B cell (primary cell): Measurements from ENCODE around the gene TRPM2.

Experiments
- EZH2 ChIP-seq: IDR thresholded peaks from 2 replicates; pipeline ENCODE4 v1.6.1; 2012; ENCODE audit warnings: borderline replicate concordance, low read depth, mild to moderate bottlenecking, moderate library complexity, low read length; ENCODE audit not compliant: insufficient read depth, poor library complexity, severe bottlenecking
- TF ChIP-seq, protein P1 (sequence below): fragments of 200-600 bp; IDR thresholded peaks from one replicate; pipeline ENCODE4 v1.8.0; 2022; ENCODE audit warnings: antibody characterized with exemption, mild to moderate bottlenecking

DNA sequence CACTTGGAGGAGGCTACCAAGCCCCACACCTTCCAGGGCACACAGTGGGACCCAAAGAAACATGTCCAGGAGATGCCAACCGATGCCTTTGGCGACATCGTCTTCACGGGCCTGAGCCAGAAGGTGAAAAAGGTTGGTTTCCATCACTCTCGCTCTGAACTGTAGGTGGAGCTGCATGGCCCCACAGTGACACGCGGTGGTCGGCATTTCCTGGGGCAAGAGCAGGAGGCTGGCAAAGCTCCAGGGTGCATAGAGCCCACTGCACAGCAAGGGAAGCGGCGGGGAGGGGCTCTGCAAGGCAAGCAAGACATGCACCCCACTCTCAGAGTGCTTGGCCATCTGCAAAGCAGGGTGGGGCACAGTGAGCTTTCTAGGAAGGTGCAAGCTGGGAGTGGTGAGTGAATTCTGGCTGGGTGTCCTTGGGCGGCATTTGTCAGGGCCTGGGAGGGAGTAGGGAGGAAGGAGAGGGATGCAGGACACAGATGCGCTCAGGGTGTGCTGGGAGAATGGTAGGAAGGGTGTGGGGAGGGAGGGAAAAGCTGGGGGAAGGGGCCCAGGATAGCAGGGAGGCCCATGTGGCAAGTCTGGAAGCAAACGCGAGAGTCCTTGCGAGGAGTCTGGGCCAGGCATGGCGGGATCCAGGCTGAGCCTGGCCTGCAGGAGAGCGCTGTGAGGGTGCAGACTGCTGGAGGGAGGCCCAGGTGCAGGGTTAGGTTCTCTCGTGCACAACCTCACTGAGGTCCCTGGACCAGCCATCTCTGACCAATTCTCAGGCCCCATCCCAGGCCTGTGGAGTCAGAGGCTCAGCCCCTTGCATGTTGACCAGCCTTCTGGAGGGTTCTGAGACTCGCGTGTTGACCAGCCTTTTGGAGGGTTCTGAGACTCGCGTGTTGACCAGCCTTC is 11.0 kb downstream of the TRPM2 start:
- TF ChIP-seq, protein P1, sequence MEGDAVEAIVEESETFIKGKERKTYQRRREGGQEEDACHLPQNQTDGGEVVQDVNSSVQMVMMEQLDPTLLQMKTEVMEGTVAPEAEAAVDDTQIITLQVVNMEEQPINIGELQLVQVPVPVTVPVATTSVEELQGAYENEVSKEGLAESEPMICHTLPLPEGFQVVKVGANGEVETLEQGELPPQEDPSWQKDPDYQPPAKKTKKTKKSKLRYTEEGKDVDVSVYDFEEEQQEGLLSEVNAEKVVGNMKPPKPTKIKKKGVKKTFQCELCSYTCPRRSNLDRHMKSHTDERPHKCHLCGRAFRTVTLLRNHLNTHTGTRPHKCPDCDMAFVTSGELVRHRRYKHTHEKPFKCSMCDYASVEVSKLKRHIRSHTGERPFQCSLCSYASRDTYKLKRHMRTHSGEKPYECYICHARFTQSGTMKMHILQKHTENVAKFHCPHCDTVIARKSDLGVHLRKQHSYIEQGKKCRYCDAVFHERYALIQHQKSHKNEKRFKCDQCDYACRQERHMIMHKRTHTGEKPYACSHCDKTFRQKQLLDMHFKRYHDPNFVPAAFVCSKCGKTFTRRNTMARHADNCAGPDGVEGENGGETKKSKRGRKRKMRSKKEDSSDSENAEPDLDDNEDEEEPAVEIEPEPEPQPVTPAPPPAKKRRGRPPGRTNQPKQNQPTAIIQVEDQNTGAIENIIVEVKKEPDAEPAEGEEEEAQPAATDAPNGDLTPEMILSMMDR: no peak
- no peak for TF ChIP-seq EZH2
